ENCODE measurements around the gene TPO.

Gene TPO

DNA sequence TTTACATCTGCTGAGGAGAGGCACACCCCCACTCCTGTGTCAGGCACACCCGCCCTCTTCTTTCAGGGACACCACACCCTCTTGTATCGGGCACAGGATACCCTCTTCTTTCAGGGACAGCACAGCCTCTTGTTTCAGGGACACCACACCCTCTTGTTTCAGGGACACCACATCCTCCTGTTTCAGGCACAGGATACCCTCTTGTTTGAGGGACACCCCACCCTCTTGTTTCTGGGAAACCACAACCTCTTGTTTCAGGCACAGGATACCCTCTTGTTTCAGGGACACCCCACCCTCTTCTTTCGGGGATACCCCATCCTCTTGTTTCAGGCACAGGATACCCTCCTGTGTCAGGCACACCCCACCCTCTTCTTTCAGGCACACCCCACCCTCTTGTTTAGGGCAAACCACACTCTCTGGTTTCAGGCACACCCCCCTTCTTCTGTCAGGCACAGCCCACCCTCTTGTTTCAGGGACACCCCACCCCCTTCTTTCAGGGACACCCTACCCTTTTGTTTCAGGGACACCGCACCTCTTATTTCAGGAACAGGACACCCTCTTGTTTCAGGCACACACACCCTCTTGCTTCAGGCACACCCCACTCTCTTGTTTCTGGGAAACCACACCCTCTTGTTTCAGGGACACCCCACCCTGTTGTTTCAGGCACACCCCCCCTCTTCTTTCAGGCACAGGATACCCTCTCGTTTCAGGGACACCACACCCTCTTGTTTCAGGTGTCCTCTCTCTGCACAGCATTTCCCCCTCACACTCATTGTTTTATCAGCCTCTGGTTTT is 96.2 kb downstream of the TPO start:
- ChIA-PET POLR2A (no interaction called here), CTCF (no interaction called here)
- Histone ChIP-seq H3K27me3 (replicated peaks in 2 of 5; ENCODE audit: control insufficient read depth in 4 of 5, insufficient read depth in 5 of 5, low read length in 4 of 5) (no peaks in the 10 kb centered on the region), H3K4me3 (ENCODE audit: control insufficient read depth in 1 of 7, extremely low read depth in 1 of 7, insufficient read depth in 4 of 7, low read depth in 2 of 7, low read length in 6 of 7) (no peak overlapping the region), H3K36me3 (ENCODE audit: control insufficient read depth in 4 of 4, insufficient read depth in 4 of 4, low read length in 3 of 4) (no peaks in the 10 kb centered on the region), H3K9me3 (ENCODE audit: control extremely low read depth in 1 of 5, control insufficient read depth in 4 of 5, insufficient read depth in 2 of 5, low read depth in 1 of 5, low read length in 4 of 5) (no peaks in the 10 kb centered on the region), H3K4me1 (ENCODE audit: control extremely low read depth in 1 of 4, control insufficient read depth in 4 of 4, insufficient read depth in 4 of 4, low read length in 3 of 4) (peaks cover 0 to 11% (median 0%) of the 10 kb centered on the region in 4 experiments), H3K27ac (ENCODE audit: insufficient read depth in 1 of 2, low read depth in 1 of 2, low read length in 2 of 2, poor library complexity in 1 of 2, severe bottlenecking in 2 of 2) (no peak overlapping the region)
- 62% methylated on average over 5 of the region's 5 CpGs for WGBS (ENCODE audit: insufficient coverage)
- no peak for DNase-seq

DNA sequence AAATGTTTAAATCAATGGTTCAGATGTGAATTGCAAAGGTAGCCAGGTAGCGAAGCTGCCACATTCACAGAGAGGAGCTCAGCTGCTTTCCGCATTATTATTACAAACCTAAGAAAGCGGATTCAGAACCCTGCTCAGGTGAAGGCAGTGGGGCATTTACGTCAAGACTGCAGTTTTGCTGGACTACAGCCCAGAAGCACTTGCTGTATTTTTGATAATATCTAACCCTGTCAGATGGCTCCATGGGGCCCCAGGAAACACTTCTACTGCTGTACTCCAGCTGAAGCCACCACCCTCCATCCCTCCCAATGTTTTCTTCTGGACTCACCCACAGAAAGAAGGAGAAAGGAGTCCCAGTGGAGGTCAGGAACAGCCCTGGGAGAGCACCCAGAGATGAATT is 96.9 kb downstream of the TPO start:
- CTCF ChIA-PET: no interaction called here

DNA sequence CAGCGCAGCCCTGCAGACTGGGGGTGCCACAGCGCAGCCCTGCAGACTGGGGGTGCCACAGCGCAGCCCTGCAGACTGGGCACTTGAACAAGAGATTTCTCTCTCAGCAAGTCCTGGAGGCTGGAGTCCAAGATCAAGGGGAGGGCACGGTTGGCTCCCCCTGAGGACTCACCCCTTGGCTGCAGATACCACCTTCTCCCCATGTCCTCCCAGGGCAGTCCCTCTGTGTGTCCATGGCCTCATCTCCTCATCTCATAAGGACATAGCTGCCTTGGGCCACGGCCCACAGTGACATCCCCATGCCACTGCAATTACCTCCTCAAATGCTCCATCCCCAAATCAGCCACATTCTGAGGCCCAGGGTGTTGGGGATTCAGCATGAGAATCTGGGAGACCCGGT is 98.2 kb downstream of the TPO start:
- 76% methylated on average over 5 of the region's 6 CpGs for WGBS (ENCODE audit: insufficient coverage)
- Histone ChIP-seq H3K27me3 (replicated peaks in 2 of 5; ENCODE audit: control insufficient read depth in 4 of 5, insufficient read depth in 5 of 5, low read length in 4 of 5) (no peaks in the 10 kb centered on the region), H3K4me3 (ENCODE audit: control insufficient read depth in 1 of 7, extremely low read depth in 1 of 7, insufficient read depth in 4 of 7, low read depth in 2 of 7, low read length in 6 of 7) (no peak overlapping the region), H3K27ac (ENCODE audit: insufficient read depth in 1 of 2, low read depth in 1 of 2, low read length in 2 of 2, poor library complexity in 1 of 2, severe bottlenecking in 2 of 2) (no peak overlapping the region), H3K36me3 (ENCODE audit: control insufficient read depth in 4 of 4, insufficient read depth in 4 of 4, low read length in 3 of 4) (no peaks in the 10 kb centered on the region), H3K9me3 (ENCODE audit: control extremely low read depth in 1 of 5, control insufficient read depth in 4 of 5, insufficient read depth in 2 of 5, low read depth in 1 of 5, low read length in 4 of 5) (no peaks in the 10 kb centered on the region), H3K4me1 (ENCODE audit: control extremely low read depth in 1 of 4, control insufficient read depth in 4 of 4, insufficient read depth in 4 of 4, low read length in 3 of 4) (peaks cover 0 to 11% (median 0%) of the 10 kb centered on the region in 4 experiments)
- CTCF ChIA-PET: no interaction called here
- POLR2A ChIA-PET: no interaction called here
- DNase-seq: no peak

More for the DNA sequence above, 96.9 kb downstream of the TPO start:
- Histone ChIP-seq H3K27ac (ENCODE audit: insufficient read depth in 1 of 2, low read depth in 1 of 2, low read length in 2 of 2, poor library complexity in 1 of 2, severe bottlenecking in 2 of 2) (no peak overlapping the region), H3K36me3 (ENCODE audit: control insufficient read depth in 4 of 4, insufficient read depth in 4 of 4, low read length in 3 of 4) (no peaks in the 10 kb centered on the region), H3K9me3 (ENCODE audit: control extremely low read depth in 1 of 5, control insufficient read depth in 4 of 5, insufficient read depth in 2 of 5, low read depth in 1 of 5, low read length in 4 of 5) (no peaks in the 10 kb centered on the region), H3K4me3 (ENCODE audit: control insufficient read depth in 1 of 7, extremely low read depth in 1 of 7, insufficient read depth in 4 of 7, low read depth in 2 of 7, low read length in 6 of 7) (no peak overlapping the region), H3K27me3 (replicated peaks in 2 of 5; ENCODE audit: control insufficient read depth in 4 of 5, insufficient read depth in 5 of 5, low read length in 4 of 5) (no peaks in the 10 kb centered on the region), H3K4me1 (ENCODE audit: control extremely low read depth in 1 of 4, control insufficient read depth in 4 of 4, insufficient read depth in 4 of 4, low read length in 3 of 4) (peaks cover 0 to 11% (median 0%) of the 10 kb centered on the region in 4 experiments)
- POLR2A ChIA-PET: interaction anchor here (0.5 kb wide), 1 partner anchor 752 kb away, joined by 3 read pairs; no protein-coding TSS in a partner anchor
- no peak for DNase-seq
- 52% methylated on average over 4 of the region's 4 CpGs for WGBS (ENCODE audit: insufficient coverage)

DNA sequence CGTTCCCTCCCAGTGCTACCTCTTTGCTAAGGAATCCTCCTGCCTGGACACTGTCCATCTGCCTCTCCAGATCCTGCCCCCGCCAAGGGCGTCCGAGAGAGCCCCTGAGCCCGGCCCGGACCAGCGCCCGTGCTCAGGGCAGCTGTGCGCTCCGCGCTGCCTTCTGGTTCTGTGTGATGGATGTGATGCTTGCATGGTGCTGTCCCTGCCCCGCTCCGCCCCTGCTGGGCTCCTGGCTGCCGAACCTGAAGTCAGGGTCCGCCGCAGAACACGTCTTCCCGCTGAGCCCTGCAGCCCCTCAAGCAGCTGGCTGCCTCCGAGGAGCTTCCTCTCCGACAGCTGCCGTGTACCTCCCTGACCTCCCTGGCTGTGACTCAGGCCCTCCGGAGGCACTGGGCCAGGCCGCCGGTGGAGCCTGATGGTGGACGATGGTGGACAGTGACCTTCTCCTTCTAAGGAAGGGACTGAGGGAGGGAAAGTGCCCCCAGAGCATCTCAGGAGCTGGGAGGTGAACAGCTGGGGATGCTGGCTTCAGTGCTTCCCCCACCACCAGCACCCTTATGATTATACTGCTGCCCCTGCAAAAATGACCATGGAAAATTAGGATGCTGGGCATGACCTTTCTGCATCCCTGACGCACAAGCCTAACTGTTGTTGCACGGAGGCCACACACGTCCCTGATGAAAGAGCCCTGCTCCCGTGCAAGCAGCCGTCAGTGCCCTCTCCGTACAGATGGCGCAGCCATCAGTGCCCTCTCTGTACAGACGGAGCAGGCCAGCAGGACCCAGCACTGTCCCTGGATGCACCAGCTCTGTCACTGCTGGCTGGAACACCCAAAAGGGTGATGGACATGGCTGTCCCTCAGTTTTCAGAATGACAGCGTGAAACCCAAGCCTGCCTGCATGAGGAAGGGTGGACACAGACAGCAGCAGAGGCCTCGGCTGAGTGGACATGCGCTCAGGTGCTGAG is 99.3 kb downstream of the TPO start:
- Histone ChIP-seq H3K36me3 (ENCODE audit: control insufficient read depth in 4 of 4, insufficient read depth in 4 of 4, low read length in 3 of 4) (no peaks in the 10 kb centered on the region), H3K9me3 (ENCODE audit: control extremely low read depth in 1 of 5, control insufficient read depth in 4 of 5, insufficient read depth in 2 of 5, low read depth in 1 of 5, low read length in 4 of 5) (no peaks in the 10 kb centered on the region), H3K4me1 (ENCODE audit: control extremely low read depth in 1 of 4, control insufficient read depth in 4 of 4, insufficient read depth in 4 of 4, low read length in 3 of 4) (peaks cover 0 to 16% (median 2%) of the 10 kb centered on the region in 4 experiments), H3K27ac (ENCODE audit: insufficient read depth in 1 of 2, low read depth in 1 of 2, low read length in 2 of 2, poor library complexity in 1 of 2, severe bottlenecking in 2 of 2) (no peak overlapping the region), H3K4me3 (ENCODE audit: control insufficient read depth in 1 of 7, extremely low read depth in 1 of 7, insufficient read depth in 4 of 7, low read depth in 2 of 7, low read length in 6 of 7) (no peak overlapping the region), H3K27me3 (replicated peaks in 2 of 5; ENCODE audit: control insufficient read depth in 4 of 5, insufficient read depth in 5 of 5, low read length in 4 of 5) (no peaks in the 10 kb centered on the region)
- DNase-seq: no peak
- ChIA-PET POLR2A (no interaction called here), CTCF (no interaction called here)
- 93% methylated on average over 32 of the region's 36 CpGs for whole genome bisulfite sequencing (ENCODE audit: insufficient coverage)

DNA sequence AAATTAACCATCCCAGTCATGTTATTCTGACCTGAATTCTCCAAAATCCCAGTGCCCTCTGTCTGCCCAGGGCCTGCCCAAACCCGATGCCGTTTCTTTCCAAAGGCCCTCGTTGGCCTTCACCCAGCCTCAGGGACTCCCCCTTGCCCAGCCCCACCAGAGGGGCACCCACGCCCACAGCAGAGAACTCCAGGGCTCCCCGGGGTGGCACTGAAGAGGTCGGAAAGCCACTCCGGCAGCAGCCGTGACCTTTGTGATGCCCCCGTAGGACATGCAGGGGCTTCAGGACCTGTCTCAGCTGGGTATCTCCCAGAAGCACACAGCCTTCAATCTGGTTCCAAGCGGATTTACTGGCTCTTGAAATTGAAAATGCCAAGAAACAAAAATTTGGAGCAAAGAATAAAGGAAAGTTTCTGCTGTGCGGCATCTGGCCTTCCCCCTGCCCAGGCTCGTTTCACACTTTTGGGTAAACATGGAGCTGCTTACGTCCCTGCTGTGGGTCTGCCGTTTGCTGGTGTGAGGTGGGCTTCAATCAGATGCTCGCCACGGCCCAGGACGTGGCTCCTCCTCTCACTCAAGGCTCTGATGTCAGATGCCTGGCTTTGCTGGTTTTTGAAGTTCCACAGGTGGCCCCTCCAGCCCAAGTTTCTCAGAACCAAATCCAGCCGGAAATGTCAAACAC is 101.3 kb downstream of the TPO start:
- whole genome bisulfite sequencing (ENCODE audit: insufficient coverage): 94% methylated on average over 15 of the region's 18 CpGs
- Histone ChIP-seq H3K27ac (ENCODE audit: insufficient read depth in 1 of 2, low read depth in 1 of 2, low read length in 2 of 2, poor library complexity in 1 of 2, severe bottlenecking in 2 of 2) (no peak overlapping the region), H3K36me3 (ENCODE audit: control insufficient read depth in 4 of 4, insufficient read depth in 4 of 4, low read length in 3 of 4) (no peaks in the 10 kb centered on the region), H3K4me1 (ENCODE audit: control extremely low read depth in 1 of 4, control insufficient read depth in 4 of 4, insufficient read depth in 4 of 4, low read length in 3 of 4) (peaks cover 3 to 32% (median 18%) of the 10 kb centered on the region in 4 experiments), H3K27me3 (replicated peaks in 2 of 5; ENCODE audit: control insufficient read depth in 4 of 5, insufficient read depth in 5 of 5, low read length in 4 of 5) (no peaks in the 10 kb centered on the region), H3K9me3 (ENCODE audit: control extremely low read depth in 1 of 5, control insufficient read depth in 4 of 5, insufficient read depth in 2 of 5, low read depth in 1 of 5, low read length in 4 of 5) (no peaks in the 10 kb centered on the region), H3K4me3 (ENCODE audit: control insufficient read depth in 1 of 7, extremely low read depth in 1 of 7, insufficient read depth in 4 of 7, low read depth in 2 of 7, low read length in 6 of 7) (no peak overlapping the region)
- DNase-seq: no peak
- POLR2A ChIA-PET: no interaction called here
- CTCF ChIA-PET: no interaction called here

DNA sequence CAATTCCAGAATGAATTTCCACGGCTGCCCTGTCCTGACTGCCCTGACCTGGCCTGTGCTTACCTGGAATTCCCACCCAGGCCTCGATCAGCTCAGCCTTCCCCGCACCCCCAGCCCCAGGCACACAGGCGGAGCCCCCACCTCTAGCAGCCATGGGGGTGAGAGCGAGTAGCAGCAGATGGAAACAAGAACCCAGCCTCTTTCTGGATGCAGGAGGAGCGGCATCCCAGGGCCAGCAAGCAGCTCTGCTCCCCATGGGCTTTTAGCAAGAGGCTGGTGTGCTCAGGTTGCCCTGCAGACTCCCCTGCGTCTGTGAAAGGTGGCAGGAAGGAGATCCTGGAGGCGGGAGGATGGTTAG is 101.8 kb downstream of the TPO start:
- POLR2A ChIA-PET: no interaction called here
- 94% methylated on average over 4 of the region's 8 CpGs for WGBS (ENCODE audit: insufficient coverage)
- no peak for DNase-seq
- no peak overlapping the region for H3K27ac ChIP-seq (ENCODE audit: insufficient read depth in 1 of 2, low read depth in 1 of 2, low read length in 2 of 2, poor library complexity in 1 of 2, severe bottlenecking in 2 of 2)
- no peaks in the 10 kb centered on the region for H3K36me3 ChIP-seq (ENCODE audit: control insufficient read depth in 4 of 4, insufficient read depth in 4 of 4, low read length in 3 of 4)
- H3K27me3 ChIP-seq (replicated peaks in 2 of 5; ENCODE audit: control insufficient read depth in 4 of 5, insufficient read depth in 5 of 5, low read length in 4 of 5): no peaks in the 10 kb centered on the region
- CTCF ChIA-PET: no interaction called here
- H3K4me3 ChIP-seq (ENCODE audit: control insufficient read depth in 1 of 7, extremely low read depth in 1 of 7, insufficient read depth in 4 of 7, low read depth in 2 of 7, low read length in 6 of 7): no peak overlapping the region
- H3K9me3 ChIP-seq (ENCODE audit: control extremely low read depth in 1 of 5, control insufficient read depth in 4 of 5, insufficient read depth in 2 of 5, low read depth in 1 of 5, low read length in 4 of 5): no peaks in the 10 kb centered on the region
- H3K4me1 ChIP-seq (ENCODE audit: control extremely low read depth in 1 of 4, control insufficient read depth in 4 of 4, insufficient read depth in 4 of 4, low read length in 3 of 4): peaks cover 3 to 33% (median 19%) of the 10 kb centered on the region in 4 experiments

All from common myeloid progenitor, CD34-positive (primary cell).